D341Med (cell line): ENCODE data around the gene STRA6.
A peak's percentile ranks its signal among the peaks of the same experiment; 100 is the strongest.
"Not testable (repeated sequence)": the region's sequence is repeated elsewhere in the genome, so short reads cannot be mapped to it uniquely, and the experiment has no call there.

ENCODE experiments used
- DNase-seq: peaks from one replicate; pipeline ENCODE4 v3.0.0; 2012; ENCODE audit warnings: low spot score

The STRA6 gene

DNA sequence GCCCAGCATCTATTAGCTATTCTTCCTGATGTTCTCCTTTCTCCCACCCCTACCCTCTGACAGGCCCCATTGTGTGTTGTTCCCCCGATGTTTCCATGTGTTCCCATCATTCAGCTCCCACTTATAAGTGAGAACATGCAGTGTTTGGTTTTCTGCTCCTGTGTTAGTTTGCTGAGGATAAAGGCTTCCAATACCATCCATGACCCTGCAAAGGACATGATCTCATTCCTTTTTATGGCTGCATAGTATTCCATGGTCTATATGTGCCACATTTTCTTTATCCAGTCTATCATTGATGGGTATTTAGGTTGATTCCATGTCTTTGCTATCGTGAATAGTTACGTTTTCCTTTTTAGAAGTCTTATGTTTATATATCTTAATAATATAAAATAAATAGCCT is 42.2 kb downstream of the STRA6 start:
- DNase-seq, result not testable (repeated sequence)

- no peak for DNase-seq
Observed at GRCh38 chr15:74159773-74160172, 42.8 kb downstream of the STRA6 start.

GRCh38 chr15:74158855-74159650 is 43.5 kb downstream of the STRA6 start:
- DNase-seq, result no peak

- DNase-seq, result no peak
Observed at GRCh38 chr15:74157868-74158827, 44.4 kb downstream of the STRA6 start.

DNA sequence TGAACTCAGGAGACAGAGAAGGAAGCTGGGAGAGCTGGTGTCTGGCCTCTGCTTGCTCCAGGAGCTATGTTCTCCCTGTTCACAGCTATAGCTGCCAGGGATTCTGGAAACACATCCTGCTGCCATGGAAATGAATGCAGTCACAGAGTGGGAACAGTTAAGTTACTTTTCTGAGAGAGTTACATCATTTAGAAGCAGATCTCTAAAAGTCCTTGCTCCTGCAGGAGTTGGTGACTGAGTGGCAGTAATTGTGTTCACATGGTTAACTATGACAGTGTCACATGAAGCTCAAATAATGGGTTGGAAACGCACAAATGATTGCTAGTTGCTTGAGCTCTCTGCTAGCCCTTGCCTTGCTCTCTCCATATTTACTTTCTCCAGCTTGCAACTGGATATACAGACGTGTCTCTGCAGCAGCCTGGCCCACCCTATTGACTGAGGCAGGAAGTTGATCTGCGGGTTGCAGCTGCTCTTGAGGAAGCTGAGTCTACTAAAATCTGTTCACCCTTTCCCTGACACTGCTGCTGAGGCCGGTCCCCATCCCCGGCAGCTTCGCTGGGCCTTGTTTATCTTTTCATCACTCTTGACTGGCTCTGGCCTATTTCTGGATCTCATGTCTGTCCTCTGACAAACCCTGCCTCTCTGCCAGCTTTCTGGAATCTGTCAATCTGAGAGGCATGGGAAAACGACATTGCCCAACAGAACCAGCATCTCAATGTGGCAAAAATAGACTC is 45.7 kb downstream of the STRA6 start:
- DNase-seq, result peak; percentile 21

- DNase-seq, result no peak
Observed at GRCh38 chr15:74155766-74156417, 46.7 kb downstream of the STRA6 start.

DNA sequence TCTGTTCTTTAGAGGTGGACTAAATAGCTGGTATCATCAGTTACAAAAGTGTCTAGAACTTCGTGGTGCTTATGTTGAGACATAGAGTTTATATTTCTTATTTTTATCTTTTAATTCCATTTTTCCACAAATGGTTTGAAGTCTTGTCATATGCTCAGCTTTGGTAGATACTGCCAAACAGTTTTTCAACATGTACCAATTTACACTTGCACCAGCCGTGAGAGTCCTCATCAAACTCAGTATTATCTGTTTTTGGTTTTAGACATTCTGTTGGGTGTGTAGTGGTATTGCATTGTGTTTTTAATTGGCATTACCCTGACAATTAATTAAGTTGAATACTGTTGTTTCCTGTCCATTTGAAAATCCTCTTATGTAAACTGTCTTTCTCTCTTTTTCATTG is 55.5 kb downstream of the STRA6 start:
- no peak for DNase-seq

- no peak for DNase-seq
Observed at GRCh38 chr15:74146277-74146800, 56.2 kb downstream of the STRA6 start.

DNA sequence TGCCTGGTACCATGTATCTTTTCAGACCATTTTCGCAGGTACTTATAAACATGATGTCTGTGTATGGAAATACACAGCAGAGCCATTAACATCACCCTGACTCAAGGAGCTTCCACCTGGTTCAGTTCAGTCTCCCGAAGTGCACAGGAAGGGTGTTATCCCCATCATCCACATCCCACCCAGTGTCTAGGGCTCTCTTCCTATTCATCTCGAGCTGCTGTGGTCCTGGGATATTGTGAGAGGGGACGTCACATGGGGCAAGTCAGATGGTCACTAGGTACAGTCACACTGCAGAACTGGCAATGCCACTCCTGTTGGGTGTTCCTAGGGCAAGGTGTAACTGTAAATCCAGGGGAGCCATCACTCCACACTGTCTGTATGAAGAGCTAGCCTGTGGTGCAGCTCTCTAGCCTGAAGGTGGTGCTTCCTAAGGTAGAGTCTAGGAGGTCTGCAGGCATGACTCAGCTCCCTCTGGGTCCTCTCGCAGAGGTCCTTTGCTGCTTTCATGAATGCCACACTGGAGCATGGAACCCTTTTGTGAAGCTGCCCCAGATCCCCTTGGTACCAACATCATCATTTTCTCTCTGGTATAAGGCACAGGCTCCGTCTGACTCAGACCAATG is 58.3 kb downstream of the STRA6 start:
- no peak for DNase-seq

- no peak for DNase-seq
Observed at GRCh38 chr15:74141591-74141990, 61.0 kb downstream of the STRA6 start.

DNA sequence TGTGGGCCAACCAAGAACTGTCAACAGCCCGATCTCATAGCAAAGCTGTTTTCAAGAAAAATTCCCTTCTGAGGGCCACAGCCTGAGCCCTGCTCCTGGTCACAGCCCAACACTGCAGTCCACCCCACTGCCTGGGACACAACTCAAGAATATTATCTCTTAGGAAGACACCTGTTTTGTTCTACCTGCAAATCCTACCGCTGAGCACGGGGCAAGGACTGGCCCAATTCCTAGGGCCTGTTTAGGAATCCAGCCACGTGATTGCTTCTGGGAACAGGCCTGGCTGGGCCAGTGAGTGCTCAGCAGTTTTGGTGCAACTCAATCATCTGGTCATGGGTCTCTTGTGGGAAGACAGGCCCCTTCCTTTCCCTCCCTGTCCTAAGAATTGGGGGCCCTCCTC is 63.9 kb downstream of the STRA6 start:
- peak; percentile 9 for DNase-seq

DNA sequence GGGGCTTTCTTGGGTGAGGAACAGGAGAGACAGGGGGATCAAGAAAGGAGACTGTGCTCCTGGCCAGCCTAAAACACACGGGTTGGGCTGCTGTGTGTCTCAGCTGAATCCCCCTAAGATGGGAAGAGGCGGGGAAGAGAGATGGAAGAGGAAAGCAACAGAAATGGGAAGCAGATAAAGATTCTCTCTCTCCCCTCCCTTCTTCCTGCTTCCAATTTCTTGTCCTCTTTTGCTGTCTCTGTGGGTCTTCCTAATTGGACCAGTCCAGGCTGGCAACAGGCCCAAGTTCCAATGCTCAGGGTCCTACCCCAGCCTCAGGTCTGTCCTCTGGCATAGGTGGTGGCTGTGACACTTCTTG is 65.1 kb downstream of the STRA6 start:
- DNase-seq, result no peak

GRCh38 chr15:74136814-74137536 is 65.6 kb downstream of the STRA6 start:
- peak; percentile 22 for DNase-seq

DNA sequence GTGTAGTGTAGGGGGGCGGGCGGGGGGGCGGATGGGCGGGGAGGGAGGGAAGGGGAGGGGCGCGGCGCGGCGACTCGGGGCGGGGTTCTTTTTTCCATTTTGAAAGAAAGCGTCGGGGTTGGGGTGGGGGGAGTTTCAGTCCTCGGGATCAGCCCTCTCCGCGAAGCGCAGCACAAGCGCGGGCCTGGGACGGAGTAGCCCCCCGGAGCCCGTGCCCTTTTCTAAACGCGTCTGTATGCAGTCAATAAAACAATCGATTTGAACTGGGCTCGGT is 66.1 kb downstream of the STRA6 start:
- DNase-seq, result no peak

- DNase-seq, result peak; percentile 30
Observed at GRCh38 chr15:74135041-74135565, 67.5 kb downstream of the STRA6 start.

- peak; percentile 38 for DNase-seq
Observed at GRCh38 chr15:74134387-74135027, 68.1 kb downstream of the STRA6 start.

DNA sequence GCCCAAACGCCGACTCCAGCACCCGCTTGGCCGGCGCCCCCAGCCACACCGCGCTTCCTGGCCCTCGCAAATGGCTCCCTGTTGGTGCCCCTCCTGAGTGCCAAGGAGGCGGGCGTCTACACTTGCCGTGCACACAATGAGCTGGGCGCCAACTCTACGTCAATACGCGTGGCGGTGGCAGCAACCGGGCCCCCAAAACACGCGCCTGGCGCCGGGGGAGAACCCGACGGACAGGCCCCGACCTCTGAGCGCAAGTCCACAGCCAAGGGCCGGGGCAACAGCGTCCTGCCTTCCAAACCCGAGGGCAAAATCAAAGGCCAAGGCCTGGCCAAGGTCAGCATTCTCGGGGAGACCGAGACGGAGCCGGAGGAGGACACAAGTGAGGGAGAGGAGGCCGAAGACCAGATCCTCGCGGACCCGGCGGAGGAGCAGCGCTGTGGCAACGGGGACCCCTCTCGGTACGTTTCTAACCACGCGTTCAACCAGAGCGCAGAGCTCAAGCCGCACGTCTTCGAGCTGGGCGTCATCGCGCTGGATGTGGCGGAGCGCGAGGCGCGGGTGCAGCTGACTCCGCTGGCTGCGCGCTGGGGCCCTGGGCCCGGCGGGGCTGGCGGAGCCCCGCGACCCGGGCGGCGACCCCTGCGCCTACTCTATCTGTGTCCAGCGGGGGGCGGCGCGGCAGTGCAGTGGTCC is 68.7 kb downstream of the STRA6 start:
- DNase-seq, result no peak

DNA sequence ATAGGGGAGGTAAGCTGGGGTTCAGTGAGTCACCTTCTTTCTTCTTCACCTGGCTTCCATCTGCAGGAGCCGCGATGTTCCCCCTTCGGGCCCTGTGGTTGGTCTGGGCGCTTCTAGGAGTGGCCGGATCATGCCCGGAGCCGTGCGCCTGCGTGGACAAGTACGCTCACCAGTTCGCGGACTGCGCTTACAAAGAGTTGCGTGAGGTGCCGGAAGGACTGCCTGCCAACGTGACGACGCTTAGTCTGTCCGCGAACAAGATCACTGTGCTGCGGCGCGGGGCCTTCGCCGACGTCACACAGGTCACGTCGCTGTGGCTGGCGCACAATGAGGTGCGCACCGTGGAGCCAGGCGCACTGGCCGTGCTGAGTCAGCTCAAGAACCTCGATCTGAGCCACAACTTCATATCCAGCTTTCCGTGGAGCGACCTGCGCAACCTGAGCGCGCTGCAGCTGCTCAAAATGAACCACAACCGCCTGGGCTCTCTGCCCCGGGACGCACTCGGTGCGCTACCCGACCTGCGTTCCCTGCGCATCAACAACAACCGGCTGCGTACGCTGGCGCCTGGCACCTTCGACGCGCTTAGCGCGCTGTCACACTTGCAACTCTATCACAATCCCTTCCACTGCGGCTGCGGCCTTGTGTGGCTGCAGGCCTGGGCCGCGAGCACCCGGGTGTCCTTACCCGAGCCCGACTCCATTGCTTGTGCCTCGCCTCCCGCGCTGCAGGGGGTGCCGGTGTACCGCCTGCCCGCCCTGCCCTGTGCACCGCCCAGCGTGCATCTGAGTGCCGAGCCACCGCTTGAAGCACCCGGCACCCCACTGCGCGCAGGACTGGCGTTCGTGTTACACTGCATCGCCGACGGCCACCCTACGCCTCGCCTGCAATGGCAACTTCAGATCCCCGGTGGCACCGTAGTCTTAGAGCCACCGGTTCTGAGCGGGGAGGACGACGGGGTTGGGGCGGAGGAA is 69.6 kb downstream of the STRA6 start:
- peak; percentile 37 for DNase-seq
